Inferior parietal cortex (tissue), 1 donor: ENCODE data around the gene PLXNA4.

ENCODE experiments used
- DNase-seq: peaks from one replicate; pipeline ENCODE4 v3.0.0-alpha.2; 2016; ENCODE audit errors: extremely low spot score

The PLXNA4 gene

GRCh38 chr7:132114411-132114810 lies 461.9 kb downstream of the PLXNA4 start:
- DNase-seq, result no peak

- DNase-seq, result no peak
Observed at GRCh38 chr7:132113536-132114371, 462.5 kb downstream of the PLXNA4 start.

- DNase-seq, result peak; percentile 38
Observed at GRCh38 chr7:132112657-132113056, 463.6 kb downstream of the PLXNA4 start.

- DNase-seq, result no peak
Observed at GRCh38 chr7:132112106-132112505, 464.2 kb downstream of the PLXNA4 start.

- no peak for DNase-seq
Observed at GRCh38 chr7:132110692-132111091, 465.6 kb downstream of the PLXNA4 start.

GRCh38 chr7:132109769-132110168 lies 466.5 kb downstream of the PLXNA4 start:
- no peak for DNase-seq

GRCh38 chr7:132108563-132108962 lies 467.7 kb downstream of the PLXNA4 start:
- DNase-seq, result no peak

GRCh38 chr7:132106491-132106890 lies 469.8 kb downstream of the PLXNA4 start:
- DNase-seq, result no peak

- no peak for DNase-seq
Observed at GRCh38 chr7:132105096-132105495, 471.2 kb downstream of the PLXNA4 start.

- no peak for DNase-seq
Observed at GRCh38 chr7:132103718-132104117, 472.6 kb downstream of the PLXNA4 start.

GRCh38 chr7:132102942-132103341 lies 473.3 kb downstream of the PLXNA4 start:
- no peak for DNase-seq

GRCh38 chr7:132102391-132102790 lies 473.9 kb downstream of the PLXNA4 start:
- DNase-seq, result no peak

GRCh38 chr7:132100981-132101380 lies 475.3 kb downstream of the PLXNA4 start:
- DNase-seq, result no peak

GRCh38 chr7:132100483-132100882 lies 475.8 kb downstream of the PLXNA4 start:
- DNase-seq, result no peak

GRCh38 chr7:132099163-132099562 lies 477.1 kb downstream of the PLXNA4 start:
- no peak for DNase-seq

GRCh38 chr7:132098327-132098726 lies 477.9 kb downstream of the PLXNA4 start:
- DNase-seq, result no peak

GRCh38 chr7:132097550-132098134 lies 478.6 kb downstream of the PLXNA4 start:
- DNase-seq, result no peak

- no peak for DNase-seq
Observed at GRCh38 chr7:132095111-132095765, 481.0 kb downstream of the PLXNA4 start.

GRCh38 chr7:132092106-132092505 lies 484.2 kb downstream of the PLXNA4 start:
- no peak for DNase-seq

GRCh38 chr7:132091706-132092105 lies 484.6 kb downstream of the PLXNA4 start:
- DNase-seq, result no peak

- no peak for DNase-seq
Observed at GRCh38 chr7:132090444-132090843, 485.8 kb downstream of the PLXNA4 start.

GRCh38 chr7:132089356-132089755 lies 486.9 kb downstream of the PLXNA4 start:
- DNase-seq, result no peak

- no peak for DNase-seq
Observed at GRCh38 chr7:132087421-132087820, 488.8 kb downstream of the PLXNA4 start.
